Lung (tissue), 12 donors: ENCODE measurements around the gene SLC10A7. TPM values are rescaled to one million over a fixed set of nuclear protein-coding genes. Genes with fewer than 3 reads are reported as not detected.

Source experiments
- ATAC-seq: fragments of 200-7000 bp; cut with Tn5 transposase; one replicate; pipeline ENCODE4 v1.9.1; 2020; ENCODE audit warnings: moderate number of reproducible peaks; ENCODE audit not compliant: insufficient read depth, low FRiP score
- DNase-seq, 3 donors: peaks; one replicate each; pipeline ENCODE4 v3.0.0-alpha.2; 2013 to 2017
- H3K27ac ChIP-seq, 2 donors: one replicate each; pipeline ENCODE4 v1.5.1; 2013; ENCODE audit warnings: mild to moderate bottlenecking in 2 of 2, moderate library complexity in 2 of 2, control low read depth in 1 of 2, inconsistent platforms in 1 of 2, low read depth in 1 of 2, low read length in 1 of 2
- H3K27me3 ChIP-seq, 3 donors: one replicate each; pipeline ENCODE4 v1.5.1; 2013; ENCODE audit warnings: low read length in 2 of 3; ENCODE audit not compliant: control insufficient read depth in 3 of 3, insufficient read depth in 3 of 3
- H3K36me3 ChIP-seq, 4 donors: one replicate each; pipeline ENCODE4 v1.5.1; 2013; ENCODE audit warnings: low read length in 4 of 4, mild to moderate bottlenecking in 1 of 4, moderate library complexity in 1 of 4; ENCODE audit not compliant: control insufficient read depth in 4 of 4, insufficient read depth in 4 of 4
- H3K4me1 ChIP-seq, 5 donors: one replicate each; pipeline ENCODE4 v1.5.1; 2013; ENCODE audit warnings: low read length in 5 of 5, mild to moderate bottlenecking in 2 of 5, moderate library complexity in 1 of 5; ENCODE audit not compliant: control insufficient read depth in 5 of 5, insufficient read depth in 5 of 5
- H3K4me3 ChIP-seq: one replicate; pipeline ENCODE4 v1.5.1; 2013; ENCODE audit warnings: mild to moderate bottlenecking, control low read depth, moderate library complexity
- H3K9ac ChIP-seq, 2 donors: one replicate each; pipeline ENCODE4 v1.5.1; 2013; ENCODE audit warnings: low read length in 2 of 2, control low read depth in 1 of 2; ENCODE audit not compliant: insufficient read depth in 1 of 2
- H3K9me3 ChIP-seq, 4 donors: one replicate each; pipeline ENCODE4 v1.5.1; 2013; ENCODE audit warnings: low read length in 3 of 4, mild to moderate bottlenecking in 1 of 4, moderate library complexity in 1 of 4; ENCODE audit not compliant: control insufficient read depth in 4 of 4, insufficient read depth in 3 of 4
- CTCF ChIP-seq: IDR thresholded peaks from 2 replicates; pipeline ENCODE4 v1.5.1; 2012; ENCODE audit warnings: mild to moderate bottlenecking; ENCODE audit errors: control extremely low read depth, extremely low read depth
- WGBS, 2 donors: extraction: QIAGEN DNeasy Blood & Tissue Kit; methylation state at CpG; one replicate each; pipeline ENCODE4 v1.1.7; 2013; 5-methylcytosine and 5-hydroxymethylcytosine counted together
- polyA plus RNA-seq, 2 donors: library from polyadenylated mRNA; stranded (reverse); fragments of 200-250 nt; gene quantifications; one replicate each; pipeline ENCODE4 v1.2.1, GENCODE V29; 2013
- total RNA-seq, 2 donors: library from RNA; depleted of rRNA in 1 of 2; stranded (reverse); fragments of >200 nt in 1 of 2; gene quantifications; one replicate each; pipeline ENCODE4 v1.2.1, GENCODE V29; 2014 to 2021
- donor health status: control.
- donor health status: control.
- donor health status: Bipolar disorder and iron deficiency.
- donor health status: healthy.
- donor health status: DM: yes; HTN: yes; CAD: no.

The SLC10A7 gene
- total and polyA plus RNA-seq, 4 donors = 3.2 to 33.4 (median 13.3) TPM

DNA sequence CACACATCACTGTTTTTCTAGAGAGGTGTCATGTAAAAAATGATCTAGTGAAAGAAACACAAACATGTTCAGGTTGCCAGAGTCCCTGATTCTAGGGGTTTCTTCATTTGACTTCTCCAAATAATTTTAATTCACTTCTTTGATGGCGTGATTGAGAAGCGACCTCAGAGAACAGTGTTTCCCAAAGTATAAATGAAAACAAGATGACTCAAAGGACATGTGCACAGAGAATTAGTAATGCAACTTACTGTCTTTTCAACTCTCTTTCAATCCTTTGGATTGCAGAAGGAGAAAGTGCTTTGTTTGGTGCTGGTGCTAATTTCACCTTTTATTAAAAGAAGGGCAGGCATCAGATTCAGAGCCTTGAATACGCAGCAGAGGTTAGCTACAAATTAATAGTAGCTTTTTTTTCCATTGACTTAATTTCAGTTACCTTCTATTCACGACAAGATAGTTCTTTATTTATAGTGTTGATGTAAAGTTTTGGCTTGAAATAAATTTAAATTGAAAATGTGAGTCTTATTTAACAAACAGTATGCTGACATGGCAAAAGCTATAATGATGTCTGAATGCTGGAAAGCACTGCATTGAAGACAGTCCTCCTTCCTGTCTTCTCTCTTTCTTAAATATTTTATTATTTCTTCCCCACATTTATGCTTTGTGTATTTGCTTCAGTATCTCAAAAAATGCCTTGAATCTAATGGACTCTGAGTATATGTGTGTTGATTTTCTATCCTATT is 85.1 kb downstream of the SLC10A7 start:
- Histone ChIP-seq H3K4me3 (no peak overlapping the region), H3K27me3 (no peaks in the 10 kb centered on the region), H3K4me1 (peaks cover 0 to 6% (median 0%) of the 10 kb centered on the region in 5 donors), H3K9ac (no peak overlapping the region), H3K27ac (no peak overlapping the region), H3K36me3 (no peaks in the 10 kb centered on the region), H3K9me3 (no peaks in the 10 kb centered on the region)
- no peak for DNase-seq
- ATAC-seq = no peak
- TF ChIP-seq CTCF = no peak
- WGBS, 2 donors = 90 to 91% methylated on average over 4 of the region's 4 CpGs

DNA sequence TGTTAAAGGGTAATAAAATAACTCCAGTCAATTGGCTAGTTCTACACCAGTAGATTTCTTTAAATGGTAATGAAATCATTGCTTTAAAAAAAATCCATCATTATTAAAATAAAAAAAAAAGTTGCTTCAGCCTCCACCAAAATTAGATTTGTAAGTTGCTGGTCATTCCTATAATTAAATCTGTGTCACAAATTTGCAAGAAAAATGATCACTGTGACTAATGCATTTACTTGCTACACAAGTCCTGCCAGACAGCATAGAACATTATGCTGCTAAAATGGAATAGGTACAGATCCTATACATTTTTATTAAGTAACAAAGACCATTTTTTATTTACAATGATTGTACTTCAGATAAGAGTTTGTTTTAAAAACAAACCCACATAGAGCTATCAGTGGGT is 85.8 kb downstream of the SLC10A7 start:
- Histone ChIP-seq H3K4me3 (no peak overlapping the region), H3K27ac (no peak overlapping the region), H3K4me1 (peaks cover 0 to 6% (median 0%) of the 10 kb centered on the region in 5 donors), H3K27me3 (no peaks in the 10 kb centered on the region), H3K36me3 (no peaks in the 10 kb centered on the region), H3K9ac (no peak overlapping the region), H3K9me3 (no peaks in the 10 kb centered on the region)
- no peak for DNase-seq
- no peak for TF ChIP-seq CTCF
- no peak for ATAC-seq

DNA sequence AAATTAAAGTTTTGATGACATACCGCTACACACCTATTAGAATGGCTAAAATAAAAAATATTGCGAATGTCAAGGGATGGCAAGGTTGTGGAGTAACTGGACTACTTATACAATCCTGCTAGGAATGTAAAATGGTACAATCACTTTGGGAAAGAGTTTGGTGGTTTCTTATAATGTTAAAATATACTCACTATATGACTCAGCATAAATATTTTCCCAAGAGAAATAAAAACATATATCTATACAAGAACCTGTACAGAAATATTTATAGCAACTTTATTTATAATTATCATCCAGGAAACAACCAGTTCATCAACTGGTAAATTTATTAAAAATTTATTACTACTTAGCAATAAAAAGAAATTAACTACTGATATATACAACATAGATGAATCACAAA is 89.7 kb downstream of the SLC10A7 start:
- Histone ChIP-seq H3K4me1 (peaks cover 0 to 6% (median 0%) of the 10 kb centered on the region in 5 donors), H3K27ac (no peak overlapping the region), H3K36me3 (no peaks in the 10 kb centered on the region), H3K27me3 (no peaks in the 10 kb centered on the region), H3K9ac (no peak overlapping the region), H3K9me3 (no peaks in the 10 kb centered on the region), H3K4me3 (no peak overlapping the region)
- DNase-seq (no peak), ATAC-seq (no peak)
- WGBS, 2 donors = 99 to 100% methylated on average over 2 of the region's 2 CpGs
- TF ChIP-seq CTCF = no peak

DNA sequence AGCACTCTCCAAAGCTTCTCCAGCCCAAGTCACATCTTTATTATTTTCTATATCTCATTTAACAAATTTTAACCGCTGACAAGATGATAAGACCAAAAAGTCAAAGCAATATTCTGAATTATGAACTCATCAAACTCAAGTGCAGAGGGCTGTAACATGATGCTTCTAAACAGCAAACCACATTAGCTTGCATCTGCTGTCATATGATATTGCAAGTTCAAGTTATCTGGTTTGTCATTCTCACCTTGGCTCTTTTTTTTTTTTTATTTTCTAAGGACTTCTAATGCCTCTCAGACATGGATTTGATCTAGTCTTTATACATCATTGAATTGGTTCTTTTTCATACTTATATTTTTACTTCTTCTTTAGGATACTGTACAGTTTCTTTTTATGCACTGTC is 93.4 kb downstream of the SLC10A7 start:
- WGBS, 2 donors = 96 to 97% methylated on average over 1 of the region's 1 CpG
- no peak overlapping the region for H3K27ac ChIP-seq

More for the DNA sequence above, 93.4 kb downstream of the SLC10A7 start:
- Histone ChIP-seq H3K9ac (no peak overlapping the region), H3K9me3 (no peaks in the 10 kb centered on the region), H3K36me3 (no peaks in the 10 kb centered on the region), H3K4me3 (no peak overlapping the region), H3K4me1 (no peaks in the 10 kb centered on the region), H3K27me3 (no peaks in the 10 kb centered on the region)
- TF ChIP-seq CTCF = no peak
- DNase-seq (no peak), ATAC-seq (no peak)
